ENCODE data around the gene ACAA2.

DNA sequence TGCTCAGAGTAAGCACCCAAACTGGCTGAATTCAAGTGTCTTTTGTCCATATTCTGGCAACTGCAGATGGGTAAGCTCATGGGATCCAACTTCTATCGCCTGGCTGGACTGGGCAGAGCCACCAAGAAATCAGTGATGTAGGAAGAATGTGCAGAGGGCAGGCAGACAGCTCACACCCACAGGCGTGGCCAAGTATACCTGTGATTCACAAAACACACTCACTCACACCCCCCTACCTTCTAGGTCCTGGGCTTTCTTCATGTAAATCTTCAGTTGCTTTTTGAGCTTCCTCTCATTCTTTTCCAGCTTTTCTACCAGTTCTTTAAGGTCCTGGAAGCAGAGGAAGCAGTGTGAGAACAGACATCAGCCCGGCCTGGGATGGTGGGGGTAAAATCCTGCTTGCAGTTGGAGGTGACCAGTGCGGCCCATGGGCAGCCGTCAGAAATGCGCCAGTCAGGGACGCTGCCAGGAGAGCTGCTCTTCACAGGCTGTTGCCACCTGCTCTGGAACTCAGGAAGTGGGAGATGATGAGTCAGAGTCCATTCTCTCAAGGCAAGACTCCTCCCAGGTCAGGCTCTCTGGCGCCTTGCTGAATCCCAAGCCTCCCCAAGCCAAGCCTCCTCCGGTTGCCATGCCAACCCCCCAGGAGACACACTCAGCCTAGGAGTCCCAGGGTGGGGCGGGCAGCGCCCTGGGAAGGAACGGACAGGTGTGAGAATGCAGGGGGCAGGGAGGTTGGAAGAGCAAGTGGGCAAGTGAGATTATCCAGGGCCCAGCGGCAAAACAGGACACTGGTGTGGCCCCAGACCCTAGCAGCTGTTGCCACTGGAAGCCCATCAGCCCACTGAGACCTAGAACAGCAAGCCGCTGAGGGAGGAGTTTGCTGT lies 36.2 kb upstream of the ACAA2 start:
- TF ChIP-seq, protein P1, sequence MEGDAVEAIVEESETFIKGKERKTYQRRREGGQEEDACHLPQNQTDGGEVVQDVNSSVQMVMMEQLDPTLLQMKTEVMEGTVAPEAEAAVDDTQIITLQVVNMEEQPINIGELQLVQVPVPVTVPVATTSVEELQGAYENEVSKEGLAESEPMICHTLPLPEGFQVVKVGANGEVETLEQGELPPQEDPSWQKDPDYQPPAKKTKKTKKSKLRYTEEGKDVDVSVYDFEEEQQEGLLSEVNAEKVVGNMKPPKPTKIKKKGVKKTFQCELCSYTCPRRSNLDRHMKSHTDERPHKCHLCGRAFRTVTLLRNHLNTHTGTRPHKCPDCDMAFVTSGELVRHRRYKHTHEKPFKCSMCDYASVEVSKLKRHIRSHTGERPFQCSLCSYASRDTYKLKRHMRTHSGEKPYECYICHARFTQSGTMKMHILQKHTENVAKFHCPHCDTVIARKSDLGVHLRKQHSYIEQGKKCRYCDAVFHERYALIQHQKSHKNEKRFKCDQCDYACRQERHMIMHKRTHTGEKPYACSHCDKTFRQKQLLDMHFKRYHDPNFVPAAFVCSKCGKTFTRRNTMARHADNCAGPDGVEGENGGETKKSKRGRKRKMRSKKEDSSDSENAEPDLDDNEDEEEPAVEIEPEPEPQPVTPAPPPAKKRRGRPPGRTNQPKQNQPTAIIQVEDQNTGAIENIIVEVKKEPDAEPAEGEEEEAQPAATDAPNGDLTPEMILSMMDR (IDR thresholded peaks at IDR 0.05; ENCODE audit: borderline replicate concordance, extremely low read depth, low read length, poor library complexity, severe bottlenecking): no peak
- TF ChIP-seq EZH2 (IDR thresholded peaks at IDR 0.05; ENCODE audit: borderline replicate concordance, low read depth, low read length, severe bottlenecking): no peak
